Posterior cingulate gyrus (tissue), 11 donors: ENCODE data around the gene USP10.
"Not testable (repeated sequence)": the region's sequence is repeated elsewhere in the genome, so short reads cannot be mapped to it uniquely, and the experiment has no call there.

Experiments used
- DNase-seq, 10 donors: peaks; one replicate each; pipeline versions ENCODE4 v3.0.0 to v3.0.0-alpha.2; 2020 to 2021; ENCODE audit warnings: mixed read lengths in 3 of 10
- intact Hi-C: fragments of 100-400 bp; cut with DNase I; formaldehyde crosslinking; loops from one replicate; pipeline ENCODE4 v1.15.1; 2023

The USP10 gene

DNA sequence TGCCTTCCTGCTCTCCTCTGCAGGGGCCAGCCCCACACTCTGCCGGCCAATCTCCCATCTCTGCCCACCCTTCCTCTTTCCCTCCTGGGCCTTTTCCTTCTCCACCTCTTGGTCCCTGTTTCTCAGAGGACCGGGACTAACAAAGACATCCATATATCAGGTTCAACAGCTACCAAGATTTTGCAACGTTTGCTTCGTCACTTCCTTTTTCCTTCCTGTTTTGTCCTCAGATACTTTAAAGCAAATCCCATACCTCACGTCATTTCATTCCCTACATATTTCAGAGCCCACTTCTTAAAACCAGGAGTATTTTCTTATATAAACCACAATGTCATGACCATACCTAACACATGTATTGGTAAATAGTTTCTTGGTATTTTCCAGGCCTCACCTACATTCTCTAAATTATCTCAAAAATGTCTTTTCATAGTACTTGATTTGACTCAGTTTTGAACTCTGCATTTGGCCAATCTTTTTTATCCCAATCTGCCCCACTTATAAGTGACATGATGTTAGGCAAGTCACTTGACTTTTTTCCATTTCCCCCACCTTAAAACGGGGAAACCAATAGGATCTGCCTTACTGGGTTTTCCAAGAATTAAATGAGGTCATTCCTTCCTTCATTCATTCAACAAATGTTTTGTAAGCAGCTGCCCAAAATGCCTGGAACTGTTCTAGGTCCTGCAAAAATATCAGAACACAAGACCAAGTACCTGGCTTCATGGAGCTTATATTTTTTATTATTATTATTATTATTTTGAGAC is 7.2 kb upstream of the USP10 start:
- DNase-seq = no peak
- intact Hi-C loops = no loop called here

DNA sequence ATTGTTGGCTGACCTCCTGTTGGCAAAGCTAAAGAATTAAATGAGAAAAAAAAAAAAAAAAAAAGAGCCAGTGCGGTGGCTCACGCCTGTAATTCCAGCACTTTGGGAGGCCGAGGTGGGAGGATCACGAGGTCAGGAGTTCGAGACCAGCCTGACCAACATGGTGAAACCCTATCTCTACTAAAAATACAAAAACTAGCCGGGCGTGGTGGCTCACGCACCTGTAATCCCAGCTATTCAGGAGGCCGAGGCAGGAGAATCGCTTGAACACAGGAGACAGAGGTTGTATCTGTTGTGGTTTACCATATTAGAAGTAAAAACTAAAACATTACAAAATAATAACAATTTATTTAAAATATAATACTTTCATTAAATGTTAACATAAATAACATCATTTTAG is 5.9 kb upstream of the USP10 start:
- DNase-seq, intact Hi-C loops: not testable (repeated sequence)

DNA sequence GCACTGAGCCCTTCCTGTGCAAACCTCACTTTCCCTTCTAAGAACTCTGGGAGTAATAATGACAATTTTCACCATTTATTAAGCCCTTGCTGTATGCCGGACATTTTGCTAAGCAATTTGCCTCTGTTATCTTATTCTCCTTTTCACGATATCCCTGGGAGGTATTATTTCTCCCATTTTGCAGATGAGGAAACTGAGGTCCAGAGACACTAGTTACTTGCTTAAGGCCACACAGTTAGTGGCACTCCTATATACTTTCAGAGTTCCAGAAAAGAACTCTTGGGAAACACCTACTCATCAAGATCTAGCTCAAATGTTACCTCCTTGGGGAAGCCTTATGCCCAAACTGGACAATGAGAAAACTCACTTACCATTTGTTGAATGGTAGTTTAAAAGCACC is 4.8 kb upstream of the USP10 start:
- intact Hi-C loops = no loop called here
- DNase-seq = no peak

DNA sequence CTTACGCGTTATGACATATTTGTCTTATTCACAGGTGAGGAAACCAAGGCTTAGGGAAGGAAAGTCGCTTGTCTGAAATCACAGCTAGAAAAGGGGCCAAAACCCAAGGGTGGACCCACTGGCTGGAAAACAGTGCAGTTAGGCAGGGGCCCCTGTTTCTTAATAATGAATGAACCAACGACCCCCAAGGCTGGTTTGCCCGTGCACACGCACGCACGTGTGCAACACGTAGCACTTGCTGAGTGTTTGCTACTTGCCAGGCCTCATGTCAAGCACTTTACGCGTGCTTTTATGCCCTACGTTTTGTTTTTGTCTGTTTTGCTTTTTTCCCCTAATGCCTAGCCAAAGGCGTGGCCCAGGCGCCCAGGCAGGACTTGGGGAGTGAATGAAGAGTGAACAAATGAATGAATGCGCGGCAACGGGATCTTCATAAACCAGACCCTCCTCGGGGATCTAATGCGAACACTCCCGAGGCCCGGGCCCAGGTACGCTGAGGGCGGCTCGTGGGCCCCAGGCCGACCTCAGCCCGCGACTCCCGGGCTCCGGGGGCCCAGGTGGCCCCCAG is 571 bp upstream of the USP10 start:
- intact Hi-C loops = no loop called here
- DNase-seq = peak in 1 of 10 donors; percentile 73

DNA sequence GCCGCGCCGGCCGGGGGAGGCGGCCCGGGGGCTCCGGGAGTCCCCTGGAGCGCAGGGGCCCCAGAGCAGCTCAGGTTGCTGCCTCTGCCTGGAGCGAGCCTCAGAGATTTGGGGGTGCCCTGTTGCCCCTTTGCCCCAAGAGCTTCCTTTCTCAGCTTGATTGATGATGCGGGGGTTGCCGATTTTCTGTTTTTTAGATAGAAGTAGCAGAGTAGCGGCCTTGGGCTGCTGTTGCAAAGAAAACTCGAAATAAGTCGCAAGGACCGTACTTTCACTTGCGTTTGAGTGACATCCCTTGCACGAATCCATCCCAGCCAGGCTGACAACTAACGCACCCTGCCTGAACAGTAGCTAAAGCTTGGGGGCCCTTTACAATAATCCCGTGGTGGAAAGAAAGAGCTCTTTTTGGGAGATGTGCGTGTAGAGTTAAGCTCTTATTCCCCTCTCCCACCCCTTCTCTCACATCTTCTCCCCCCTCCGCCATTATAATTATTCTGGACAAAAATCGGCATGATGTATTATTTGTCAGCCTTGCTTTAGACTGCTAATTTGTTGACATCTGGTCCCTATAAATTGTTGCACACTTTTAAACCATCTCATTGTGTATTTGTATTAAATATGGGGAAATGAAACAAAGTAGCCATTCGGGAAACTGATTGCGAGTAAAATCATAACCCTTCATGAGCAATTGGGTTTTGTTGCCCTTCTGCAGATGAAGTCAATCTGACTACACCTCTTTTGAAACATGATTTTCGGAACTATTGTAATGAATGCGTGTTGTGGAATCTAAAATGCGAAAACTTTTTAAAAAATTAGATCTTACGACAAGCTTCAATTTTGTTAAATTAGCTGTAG is 873 bp downstream of the USP10 start:
- intact Hi-C loops = no loop called here
- DNase-seq = peak in 3 of 10 donors; percentile 8 to 66 (median 14)

DNA sequence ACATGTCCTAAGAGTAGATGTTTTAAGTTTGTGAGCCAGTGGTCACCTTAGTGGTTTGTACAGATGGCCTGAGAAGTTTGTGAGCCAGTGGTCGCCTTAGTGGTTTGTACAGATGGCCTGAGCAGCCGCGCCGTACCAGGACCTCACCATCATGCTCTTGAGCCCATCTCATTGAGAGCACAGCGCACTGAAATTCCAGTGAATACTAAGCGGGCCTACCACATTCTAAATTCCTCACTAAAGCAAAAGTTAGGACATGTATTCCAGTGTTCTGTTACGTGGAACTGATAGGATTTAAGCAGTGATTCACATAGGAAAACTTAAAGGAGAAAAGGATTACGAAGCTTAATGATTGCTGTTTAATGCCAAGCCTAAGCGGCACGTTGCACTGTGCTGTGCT is 3.9 kb downstream of the USP10 start:
- intact Hi-C loops = no loop called here
- DNase-seq = peak in 1 of 10 donors; percentile 34

DNA sequence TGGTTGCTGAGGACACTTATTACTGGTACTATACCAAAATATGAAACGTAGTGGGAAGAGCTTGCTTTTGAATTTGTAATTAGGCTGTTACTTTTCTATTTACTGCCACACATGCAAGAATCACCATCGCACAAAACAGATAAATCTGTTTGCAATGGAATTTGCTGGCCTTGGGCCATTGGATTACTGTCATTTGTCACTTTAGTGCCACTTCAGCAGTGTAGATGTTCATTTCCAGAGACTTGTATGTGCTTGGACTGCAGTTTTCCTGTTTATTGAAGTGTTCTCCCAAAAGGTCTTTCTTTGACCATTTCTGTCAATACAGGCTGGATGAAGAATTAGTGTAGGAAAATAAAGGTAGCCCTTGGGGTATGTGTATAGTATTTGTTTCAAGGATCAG is 4.5 kb downstream of the USP10 start:
- DNase-seq = no peak

DNA sequence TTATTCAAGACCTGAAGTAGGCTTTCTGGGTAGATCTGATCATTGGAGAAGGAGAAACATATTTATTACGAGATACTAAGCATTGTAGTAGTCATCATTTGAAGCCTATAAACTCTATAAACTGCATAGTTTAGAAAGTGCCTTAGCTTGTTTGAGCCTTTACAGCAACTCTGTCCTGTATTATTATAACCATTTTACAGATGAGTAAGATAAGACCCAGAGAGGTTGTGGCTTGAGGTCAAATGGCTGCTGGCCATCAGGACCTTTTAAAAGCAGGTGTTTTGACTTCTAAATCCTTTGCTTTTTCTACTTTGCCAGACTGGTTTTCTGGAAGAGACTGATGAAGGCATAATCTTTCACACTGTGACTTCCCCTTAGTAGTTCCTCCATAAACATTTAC is 7.1 kb downstream of the USP10 start:
- DNase-seq = no peak
- intact Hi-C loops = no loop called here

More for the DNA sequence above, 4.5 kb downstream of the USP10 start:
- intact Hi-C loops = no loop called here

DNA sequence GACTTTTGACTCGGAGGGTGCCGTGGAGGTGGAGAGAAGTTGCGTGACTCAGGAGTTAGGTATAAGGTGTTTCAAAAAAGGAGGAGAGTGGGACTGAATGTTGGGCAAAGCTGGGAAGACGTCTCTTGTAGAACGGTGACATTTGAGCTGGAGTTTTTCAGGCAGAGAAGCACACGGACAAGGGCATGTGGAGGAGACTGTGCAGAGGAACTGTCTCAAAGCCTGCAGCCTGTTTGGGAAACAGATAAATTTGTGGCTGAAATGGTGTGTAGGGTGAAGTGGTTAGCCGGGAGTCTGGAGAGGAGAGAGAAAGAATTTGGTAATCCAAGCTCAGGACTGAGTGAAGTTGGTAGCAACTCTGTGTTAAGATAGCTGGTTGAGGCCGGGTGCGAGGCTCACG is 9.8 kb downstream of the USP10 start:
- intact Hi-C loops = no loop called here
- DNase-seq = no peak

DNA sequence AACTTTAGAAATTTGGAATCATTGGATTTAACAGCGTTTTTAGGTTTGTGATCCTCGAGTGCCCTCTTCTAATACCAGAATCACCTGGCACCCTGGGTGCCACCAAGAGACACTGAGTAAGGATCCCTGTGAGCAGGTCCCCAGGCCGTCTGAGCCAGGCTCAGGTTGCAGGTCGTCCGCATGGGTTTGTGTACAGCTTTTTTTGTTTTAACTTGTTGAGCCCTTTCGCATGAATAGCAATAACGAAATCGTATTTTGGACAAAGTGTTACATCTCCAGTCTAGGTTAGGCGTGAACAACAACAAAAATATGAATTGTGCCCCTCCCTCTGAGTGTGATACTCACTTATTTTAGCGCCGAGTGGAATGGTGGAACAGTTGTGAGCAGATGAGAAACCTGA is 10.9 kb downstream of the USP10 start:
- no peak for DNase-seq
- intact Hi-C loops = no loop called here

DNA sequence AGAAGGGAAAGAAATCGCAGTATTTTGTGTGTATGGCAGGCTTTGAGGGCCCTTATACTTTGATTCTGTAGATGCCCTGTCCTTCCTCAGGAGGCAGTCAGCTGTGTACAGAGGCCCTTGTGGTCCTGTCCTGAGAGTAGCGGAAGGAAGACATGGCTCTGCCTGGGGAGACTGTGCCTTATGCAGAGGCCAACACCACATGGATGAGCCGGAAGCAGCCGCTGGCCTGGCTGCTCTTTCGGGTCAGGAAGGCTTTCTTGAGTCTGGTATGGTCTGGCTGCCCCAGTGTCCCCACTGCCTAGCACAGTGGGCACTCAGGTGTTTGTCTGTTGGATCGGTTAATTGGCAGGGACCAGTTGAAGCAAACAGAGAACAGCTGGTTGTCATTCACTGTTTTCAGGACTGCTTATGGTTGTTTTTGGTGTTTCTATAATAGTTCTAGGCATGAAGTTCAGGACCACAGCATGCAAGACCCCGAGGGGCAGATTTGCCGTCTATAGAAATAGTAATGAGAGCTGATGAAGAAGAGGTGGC is 12.4 kb downstream of the USP10 start:
- intact Hi-C loops = no loop called here
- DNase-seq = no peak

DNA sequence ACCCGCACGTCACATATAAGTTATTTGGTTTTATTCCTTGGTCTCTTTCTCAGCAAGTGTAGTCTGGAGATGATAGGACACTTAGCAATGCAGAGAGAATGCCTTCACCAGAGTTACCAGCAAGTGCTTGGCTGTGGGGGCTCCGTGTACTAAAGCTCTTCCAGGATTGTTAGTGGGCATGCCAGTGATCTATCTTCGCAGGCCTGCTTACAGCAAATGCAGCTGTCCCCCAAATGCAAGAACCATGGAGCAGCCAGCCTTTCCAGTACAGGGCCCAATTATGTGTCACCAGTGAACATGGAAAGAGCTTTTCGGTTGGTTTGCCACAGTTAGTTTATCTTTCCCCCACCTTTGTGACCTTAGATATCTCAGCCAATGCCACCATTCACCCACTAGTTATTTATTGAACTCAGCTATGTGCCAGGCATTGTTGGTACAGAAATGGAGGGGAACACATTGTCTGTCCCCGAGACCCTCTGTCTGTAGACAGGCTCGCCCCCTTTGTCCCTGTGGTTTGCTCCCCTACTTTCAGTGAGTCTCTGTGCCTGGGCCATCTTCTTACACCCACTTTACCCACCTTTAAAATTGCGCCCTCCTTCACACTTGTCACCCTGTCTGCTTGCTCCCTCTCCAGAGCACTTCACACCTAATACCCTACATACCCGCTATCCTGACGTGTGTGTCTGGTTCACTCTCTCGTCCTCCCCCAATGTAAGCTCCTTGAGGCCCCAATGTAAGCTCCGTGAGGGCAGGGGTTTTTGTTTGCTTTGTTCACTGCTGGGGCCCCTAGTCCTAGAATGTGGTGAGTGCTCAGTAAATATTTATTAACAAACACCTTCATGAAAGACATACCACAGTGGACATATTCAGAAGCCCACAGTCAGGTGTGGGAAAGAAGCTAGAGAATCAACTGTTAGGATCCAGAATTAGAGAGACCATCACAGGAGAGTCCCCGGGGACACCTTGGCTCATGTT is 13.3 kb downstream of the USP10 start:
- no peak for DNase-seq
- intact Hi-C loops = no loop called here

DNA sequence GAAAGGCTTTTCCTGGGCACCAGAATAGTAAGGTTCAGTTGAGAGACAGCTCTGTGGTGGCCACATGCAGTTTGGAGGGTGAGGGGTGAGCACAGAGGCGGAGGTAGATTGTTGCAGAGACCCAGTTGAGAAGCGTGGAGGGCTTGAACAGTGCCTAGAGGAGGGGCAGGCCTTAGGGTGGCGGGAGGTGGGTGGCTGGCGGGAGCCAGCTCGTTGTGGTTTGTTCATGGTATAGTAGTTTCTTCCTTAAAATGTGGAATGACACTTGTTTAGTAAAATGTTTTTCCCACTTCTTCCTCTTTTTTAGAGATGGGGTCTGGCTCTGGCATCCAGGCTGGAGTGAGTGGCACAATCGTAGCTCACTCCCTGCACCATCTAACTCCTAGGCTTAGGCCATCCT is 14.2 kb downstream of the USP10 start:
- DNase-seq = no peak
- intact Hi-C loops = no loop called here

DNA sequence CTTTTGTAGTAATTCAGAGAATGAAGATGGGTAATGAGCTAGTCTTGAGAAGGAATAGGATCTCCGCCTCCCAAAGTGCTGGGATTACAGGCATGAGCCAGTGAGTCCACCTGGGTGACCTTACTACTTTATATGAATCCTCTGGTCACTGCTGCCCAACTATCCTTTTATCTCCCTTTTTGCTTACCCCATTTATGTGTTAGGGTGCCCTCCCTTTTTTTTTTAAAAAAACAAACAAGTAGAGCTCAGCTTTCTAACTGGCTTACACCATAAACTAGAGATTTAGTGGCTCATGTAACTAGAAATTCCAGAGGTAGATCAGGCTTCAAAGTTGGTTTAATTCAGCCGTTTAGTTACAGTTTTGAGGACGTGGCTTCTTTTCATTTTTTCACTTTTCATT is 15.6 kb downstream of the USP10 start:
- DNase-seq = no peak
- intact Hi-C loops = no loop called here

DNA sequence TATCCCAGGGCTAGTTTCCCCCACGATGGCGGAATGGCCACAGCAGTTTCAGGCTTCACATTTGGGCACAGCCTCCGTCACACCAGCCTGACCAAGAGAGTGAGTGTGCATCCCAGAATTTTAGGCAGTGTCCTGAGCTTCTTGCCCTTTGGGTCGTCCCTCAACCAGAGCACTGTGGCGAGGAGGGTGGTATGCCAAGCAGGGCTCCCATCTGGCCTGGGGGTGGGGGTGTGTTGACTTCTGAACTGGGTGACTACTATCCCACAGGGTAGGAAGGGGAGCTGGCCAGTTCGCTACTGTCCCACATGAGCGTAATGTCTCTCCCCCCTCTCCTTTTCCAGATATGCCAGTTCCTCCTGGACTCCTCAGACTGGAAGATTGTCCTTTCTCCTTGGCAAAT is 16.1 kb downstream of the USP10 start:
- DNase-seq = no peak

DNA sequence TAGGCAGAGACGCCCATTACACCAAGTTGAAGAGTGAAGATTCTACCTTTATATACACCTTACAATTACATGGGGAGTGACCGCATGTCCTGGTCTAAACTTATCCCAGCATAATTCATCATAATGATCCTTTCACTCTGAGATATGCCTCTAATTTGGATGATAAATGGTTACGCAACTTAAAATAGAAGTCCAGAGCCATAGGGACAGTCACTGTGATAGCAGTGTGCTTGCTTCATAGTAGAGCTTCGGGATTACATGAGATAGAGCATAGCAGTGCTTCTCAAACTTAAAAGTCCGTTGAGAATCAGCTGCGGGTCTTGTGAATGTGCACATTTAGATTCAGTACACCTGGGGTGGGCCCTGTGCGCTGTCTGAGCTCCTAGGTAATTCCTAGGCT is 16.9 kb downstream of the USP10 start:
- intact Hi-C loops = no loop called here
- DNase-seq = no peak

More for the DNA sequence above, 16.1 kb downstream of the USP10 start:
- intact Hi-C loops = no loop called here

DNA sequence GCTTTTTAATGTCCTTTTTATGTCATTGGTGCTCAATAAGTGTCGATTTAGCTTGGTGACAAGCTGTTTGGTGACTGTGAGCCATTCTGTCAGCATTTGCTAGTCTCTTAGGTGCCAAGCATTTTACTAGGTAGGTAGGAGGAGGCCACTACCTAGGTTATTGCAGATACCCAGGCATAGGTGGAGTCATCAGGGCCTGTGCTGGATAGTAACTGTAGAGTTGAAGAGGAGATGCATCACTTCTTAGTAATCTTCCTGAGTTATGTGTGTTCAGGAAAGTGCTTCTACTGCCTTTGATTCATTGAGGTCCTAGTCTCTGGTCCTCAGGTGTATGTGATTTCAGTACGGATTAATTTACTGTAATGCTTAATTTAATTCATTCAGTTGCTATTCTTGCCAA is 17.7 kb downstream of the USP10 start:
- no peak for DNase-seq
- intact Hi-C loops = no loop called here

DNA sequence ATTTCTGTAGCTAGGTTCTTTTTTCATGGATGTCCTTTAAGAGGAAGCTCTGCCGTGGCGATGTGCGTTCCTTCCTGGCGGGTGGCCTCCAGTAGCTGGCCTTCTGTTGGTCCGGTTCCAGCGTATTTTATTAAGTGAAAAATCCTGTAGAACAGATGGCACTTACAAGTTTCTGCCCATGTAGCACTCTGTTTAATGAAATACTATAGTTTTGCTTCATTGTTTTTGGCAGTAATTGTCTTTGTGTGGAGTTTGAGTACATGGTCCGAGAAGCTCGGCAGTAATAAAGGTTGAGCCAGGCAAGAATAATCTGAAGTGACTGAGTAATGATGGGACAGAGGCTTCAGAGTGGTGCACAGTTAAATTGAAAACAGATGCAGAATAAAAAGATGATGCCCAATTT is 20.4 kb downstream of the USP10 start:
- intact Hi-C loops = no loop called here
- DNase-seq = no peak

DNA sequence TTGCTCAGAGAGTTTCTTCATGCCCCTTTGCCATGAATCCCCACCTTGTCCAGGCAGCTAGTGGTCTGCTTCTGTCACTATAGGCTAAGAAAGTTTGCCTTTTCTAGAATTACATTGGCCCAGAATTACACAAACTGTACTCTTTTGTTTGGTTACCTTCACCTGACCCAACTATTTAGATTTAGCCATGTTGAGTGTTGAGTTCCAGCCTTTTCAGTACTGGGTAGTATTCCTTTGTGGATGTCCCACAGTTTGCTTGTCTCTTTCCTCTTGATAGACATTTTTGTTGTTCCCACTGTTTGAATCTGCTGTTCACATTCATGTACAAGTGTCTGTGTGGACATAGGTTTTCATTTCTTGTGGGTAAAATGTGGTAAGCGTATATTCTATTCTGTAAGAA is 22.3 kb downstream of the USP10 start:
- no peak for DNase-seq
- intact Hi-C loops = no loop called here

DNA sequence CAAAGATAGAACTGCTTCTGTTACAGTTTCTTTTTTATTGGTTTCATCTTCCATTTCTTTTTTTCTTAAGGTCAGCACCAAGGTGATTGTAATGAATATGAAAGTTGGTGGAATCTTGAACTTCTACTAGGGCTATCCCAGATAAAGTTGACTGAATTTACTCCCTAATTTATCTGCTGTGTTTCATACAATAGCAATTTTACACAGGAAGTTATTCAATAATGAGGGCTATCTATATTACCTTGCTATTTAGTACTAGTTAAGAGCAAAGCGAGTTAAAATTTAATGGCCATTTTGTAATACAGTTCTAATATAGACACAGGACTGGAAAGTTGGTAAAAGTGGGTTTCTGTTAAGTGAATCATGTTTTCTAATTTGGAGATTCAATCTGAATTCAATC is 24.1 kb downstream of the USP10 start:
- no peak for DNase-seq
- intact Hi-C loops = loop anchor here (2.0 kb wide), 1 partner anchor 213 kb away; no protein-coding TSS in a partner anchor
